ENCODE results near the gene PLCD4. TPM values are rescaled to one million over a fixed set of nuclear protein-coding genes. Genes with fewer than 3 reads are reported as not detected.

Gene PLCD4
- total RNA-seq, 2 donors from 2014 or later, result 1.1 to 2.7 TPM

DNA sequence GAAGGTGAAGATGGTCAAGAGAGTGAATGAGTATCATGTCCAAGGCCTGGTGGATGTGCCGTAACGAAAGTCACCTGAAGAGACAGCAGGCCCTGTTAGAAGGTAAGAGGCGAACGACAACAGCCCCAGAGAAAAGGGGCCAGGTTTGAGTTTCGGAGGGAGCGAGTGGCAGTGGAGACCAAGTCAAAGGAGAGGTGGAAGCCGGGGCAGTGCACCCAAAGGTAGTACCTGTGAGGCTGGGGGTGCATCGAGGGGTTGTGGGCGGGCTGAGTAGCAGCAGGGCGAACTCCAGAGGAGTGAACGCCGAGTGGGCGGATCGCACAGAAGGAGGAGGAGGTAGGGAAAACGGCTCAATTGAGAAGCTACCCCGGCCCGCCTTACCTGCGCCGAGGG lies 39.9 kb upstream of the PLCD4 start:
- WGBS, result under 1% methylated on average over 19 of the region's 19 CpGs
- TF ChIP-seq POLR2A (IDR thresholded peaks at IDR 0.05), result no peak
- TF ChIP-seq, protein P1, sequence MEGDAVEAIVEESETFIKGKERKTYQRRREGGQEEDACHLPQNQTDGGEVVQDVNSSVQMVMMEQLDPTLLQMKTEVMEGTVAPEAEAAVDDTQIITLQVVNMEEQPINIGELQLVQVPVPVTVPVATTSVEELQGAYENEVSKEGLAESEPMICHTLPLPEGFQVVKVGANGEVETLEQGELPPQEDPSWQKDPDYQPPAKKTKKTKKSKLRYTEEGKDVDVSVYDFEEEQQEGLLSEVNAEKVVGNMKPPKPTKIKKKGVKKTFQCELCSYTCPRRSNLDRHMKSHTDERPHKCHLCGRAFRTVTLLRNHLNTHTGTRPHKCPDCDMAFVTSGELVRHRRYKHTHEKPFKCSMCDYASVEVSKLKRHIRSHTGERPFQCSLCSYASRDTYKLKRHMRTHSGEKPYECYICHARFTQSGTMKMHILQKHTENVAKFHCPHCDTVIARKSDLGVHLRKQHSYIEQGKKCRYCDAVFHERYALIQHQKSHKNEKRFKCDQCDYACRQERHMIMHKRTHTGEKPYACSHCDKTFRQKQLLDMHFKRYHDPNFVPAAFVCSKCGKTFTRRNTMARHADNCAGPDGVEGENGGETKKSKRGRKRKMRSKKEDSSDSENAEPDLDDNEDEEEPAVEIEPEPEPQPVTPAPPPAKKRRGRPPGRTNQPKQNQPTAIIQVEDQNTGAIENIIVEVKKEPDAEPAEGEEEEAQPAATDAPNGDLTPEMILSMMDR (IDR thresholded peaks at IDR 0.05), result no peak
- no peak for TF ChIP-seq POLR2AphosphoS5 (IDR thresholded peaks at IDR 0.05)
- DNase-seq (ENCODE audit: low spot score), result no peak
- H3K9me3 ChIP-seq, result no peaks in the 10 kb centered on the region
- intact Hi-C loops (cut with DNase I), result loop anchor here (2.0 to 10.0 kb wide), 3 partner anchors 80 to 283 kb away; no protein-coding TSS in a partner anchor
- no peaks in the 10 kb centered on the region for H3K36me3 ChIP-seq
- H3K27me3 ChIP-seq (replicated peaks; ENCODE audit: insufficient read depth), result no peaks in the 10 kb centered on the region
- H3K4me3 ChIP-seq, result peak overlapping the region; percentile 72 to 80
- no peaks in the 10 kb centered on the region for H3K4me1 ChIP-seq (replicated peaks)
- H3K27ac ChIP-seq, result peak overlapping the region; percentile 92 to 93

DNA sequence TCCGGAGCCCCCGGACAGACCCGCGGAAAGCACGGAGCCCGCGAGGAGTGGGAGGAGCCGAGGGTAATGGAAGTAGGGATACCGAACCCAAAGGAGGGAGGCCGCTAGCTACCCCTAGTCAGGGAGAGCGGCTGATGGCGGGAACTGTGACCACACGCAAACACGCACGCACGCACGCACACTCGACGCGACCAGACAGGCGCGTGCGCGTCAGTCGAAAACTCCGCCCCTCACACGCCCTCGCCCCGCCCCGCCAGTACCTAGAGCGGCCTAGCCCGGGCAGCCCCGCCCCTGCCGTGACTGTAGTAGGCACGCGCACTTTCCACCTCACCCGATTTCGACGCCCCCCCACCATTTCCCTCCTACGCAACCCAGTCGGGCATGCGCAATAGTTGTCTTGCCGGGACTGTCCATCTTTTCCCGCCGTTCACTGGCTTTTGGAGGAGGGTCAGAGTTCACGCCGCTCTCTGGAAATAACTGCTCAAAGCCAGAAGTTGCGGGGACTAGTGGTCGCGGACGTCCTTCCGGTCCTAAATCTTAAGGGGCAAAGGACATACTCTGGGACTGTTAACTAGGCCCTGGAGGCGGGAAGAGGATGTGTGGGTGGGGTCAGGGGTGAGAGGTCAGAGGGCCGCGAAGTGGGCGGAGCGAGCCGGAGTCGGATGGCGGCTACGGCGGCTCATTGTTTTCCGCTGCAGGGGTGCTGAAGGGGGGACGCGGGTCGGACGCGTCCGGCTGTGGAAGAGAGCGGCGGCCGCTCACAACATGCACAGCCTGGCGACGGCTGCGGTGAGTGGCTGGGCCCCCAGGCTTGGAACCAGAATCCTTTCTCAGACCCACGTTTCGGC lies 39.3 kb upstream of the PLCD4 start, which contains the start of the genes CNOT9 and USP37:
Gene CNOT9 (plus strand): TSS at position 650 of the 848 bp plus-strand sequence. CDS start 116 bp downstream, at position 766.
Gene USP37 (minus strand): TSS at position 162 of the 848 bp plus-strand sequence. CDS start 9,698 bp downstream, outside the sequence.
- no peaks in the 10 kb centered on the region for H3K27me3 ChIP-seq (replicated peaks; ENCODE audit: insufficient read depth)
- intact Hi-C loops (cut with DNase I), result loop anchor here (5.0 to 10.0 kb wide), 2 partner anchors 79 to 284 kb away; no protein-coding TSS in a partner anchor

DNA sequence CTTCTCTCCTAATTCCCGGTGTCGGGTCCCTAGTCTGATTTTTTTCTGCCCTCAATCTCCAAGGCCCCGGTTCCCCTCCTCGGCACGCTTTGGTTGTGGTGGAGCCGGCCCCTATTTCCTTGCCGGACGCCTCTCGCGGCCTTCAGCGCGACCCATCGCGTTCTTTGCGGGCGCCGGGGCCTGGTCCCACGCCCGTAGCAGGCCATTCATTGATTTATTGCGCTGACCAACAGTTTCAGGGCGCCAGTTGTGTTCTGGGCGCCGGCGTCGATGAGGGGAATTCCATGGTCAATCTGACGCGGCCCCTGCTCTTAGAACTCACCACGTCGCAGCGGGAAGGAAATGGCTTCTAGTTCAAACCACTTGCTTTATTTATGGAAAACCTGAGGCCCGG lies 38.7 kb upstream of the PLCD4 start:
- TF ChIP-seq POLR2A (IDR thresholded peaks at IDR 0.05) (no peak), POLR2AphosphoS5 (IDR thresholded peaks at IDR 0.05) (no peak)
- TF ChIP-seq, protein P1 (IDR thresholded peaks at IDR 0.05), result no peak
- intact Hi-C loops (cut with DNase I), result loop anchor here (5.0 to 10.0 kb wide), 2 partner anchors 78 to 284 kb away; no protein-coding TSS in a partner anchor
- H3K4me3 ChIP-seq, result peak overlapping the region; percentile 72 to 80
- no peaks in the 10 kb centered on the region for H3K4me1 ChIP-seq (replicated peaks)
- peak; percentile 27 for DNase-seq (ENCODE audit: low spot score)
- H3K36me3 ChIP-seq, result no peaks in the 10 kb centered on the region
- H3K27me3 ChIP-seq (replicated peaks; ENCODE audit: insufficient read depth), result no peaks in the 10 kb centered on the region
- no peaks in the 10 kb centered on the region for H3K9me3 ChIP-seq
- WGBS, result under 1% methylated on average over 31 of the region's 31 CpGs
- H3K27ac ChIP-seq, result peak overlapping the region; percentile 92 to 93

More for the DNA sequence above, 39.3 kb upstream of the PLCD4 start, which contains the start of the genes CNOT9 and USP37:
- TF ChIP-seq, protein P1 (IDR thresholded peaks at IDR 0.05), result peak in 1 of 4 experiments; percentile 13
- TF ChIP-seq POLR2AphosphoS5 (IDR thresholded peaks at IDR 0.05) (peak; percentile 92), POLR2A (IDR thresholded peaks at IDR 0.05) (peak; percentile 93)
- 1% methylated on average over 72 of the region's 77 CpGs for WGBS
- H3K27ac ChIP-seq, result peak within 1 kb of the TSS; percentile 92 to 93
- DNase-seq (ENCODE audit: low spot score), result peak; percentile 99
- no peaks in the 10 kb centered on the region for H3K36me3 ChIP-seq
- no peaks in the 10 kb centered on the region for H3K4me1 ChIP-seq (replicated peaks)
- H3K9me3 ChIP-seq, result no peaks in the 10 kb centered on the region
- H3K4me3 ChIP-seq, result peak within 1 kb of the TSS; percentile 72 to 80

DNA sequence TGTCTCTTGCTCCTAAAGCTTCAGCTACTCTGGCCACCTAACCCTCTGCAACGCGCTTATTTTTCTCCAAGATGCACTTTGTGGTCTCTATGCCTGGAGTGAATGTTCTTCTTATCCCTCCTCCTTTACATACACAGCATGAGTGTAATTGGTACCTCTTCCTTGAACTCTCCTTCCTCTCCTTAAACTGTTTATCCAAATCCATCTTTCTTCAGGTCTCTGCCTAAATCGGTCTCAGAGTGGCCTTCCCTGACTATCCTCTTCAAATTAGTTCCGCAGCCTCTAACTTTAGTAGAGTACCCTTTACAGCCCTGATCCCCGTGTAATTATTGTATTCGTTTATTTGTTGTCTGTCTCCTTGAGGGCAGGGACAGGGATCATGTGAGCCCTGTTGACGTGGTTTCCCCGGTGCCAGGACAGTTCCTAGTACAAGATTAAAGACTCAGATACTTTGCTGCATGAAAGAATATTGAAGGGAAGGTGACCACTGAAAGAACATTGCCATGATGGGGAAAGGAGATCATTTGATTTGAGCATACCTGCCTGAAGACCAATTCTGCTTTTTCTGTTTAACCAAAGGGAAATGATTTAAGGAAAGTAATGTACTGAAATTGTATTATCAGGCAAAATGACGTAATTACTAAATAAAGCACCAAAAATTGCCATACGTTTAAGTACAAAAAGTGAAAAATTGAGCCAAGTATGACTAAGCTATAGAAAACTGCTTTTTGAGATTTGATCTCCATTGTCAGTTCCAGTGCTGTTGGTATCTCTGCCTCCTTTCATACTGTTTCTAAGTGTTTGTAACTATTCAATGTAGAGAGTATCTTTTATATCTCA lies 37.8 kb upstream of the PLCD4 start:
- peak overlapping the region; percentile 72 to 80 for H3K4me3 ChIP-seq
- DNase-seq (ENCODE audit: low spot score), result peak; percentile 32
- WGBS, result 5% methylated on average over 10 of the region's 10 CpGs
- intact Hi-C loops (cut with DNase I), result loop anchor here (5.0 to 10.0 kb wide), 3 partner anchors 37 to 285 kb away; partner anchors contain the start of gene PLCD4
- H3K9me3 ChIP-seq, result no peaks in the 10 kb centered on the region
- TF ChIP-seq, protein P1 (IDR thresholded peaks at IDR 0.05), result no peak
- peak; percentile 18 for TF ChIP-seq POLR2A (IDR thresholded peaks at IDR 0.05)
- TF ChIP-seq POLR2AphosphoS5 (IDR thresholded peaks at IDR 0.05), result peak; percentile 65
- peak overlapping the region; percentile 92 to 93 for H3K27ac ChIP-seq
- no peaks in the 10 kb centered on the region for H3K36me3 ChIP-seq
- H3K27me3 ChIP-seq (replicated peaks; ENCODE audit: insufficient read depth), result no peaks in the 10 kb centered on the region
- H3K4me1 ChIP-seq (replicated peaks), result no peaks in the 10 kb centered on the region
